ENCODE results near the gene LRRC32.
"Not testable (repeated sequence)": the region's sequence is repeated elsewhere in the genome, so short reads cannot be mapped to it uniquely, and the experiment has no call there.

Gene LRRC32

GRCh38 chr11:76622493-76623094 is 48.0 kb downstream of the LRRC32 start:
- TF ChIP-seq, protein P1, sequence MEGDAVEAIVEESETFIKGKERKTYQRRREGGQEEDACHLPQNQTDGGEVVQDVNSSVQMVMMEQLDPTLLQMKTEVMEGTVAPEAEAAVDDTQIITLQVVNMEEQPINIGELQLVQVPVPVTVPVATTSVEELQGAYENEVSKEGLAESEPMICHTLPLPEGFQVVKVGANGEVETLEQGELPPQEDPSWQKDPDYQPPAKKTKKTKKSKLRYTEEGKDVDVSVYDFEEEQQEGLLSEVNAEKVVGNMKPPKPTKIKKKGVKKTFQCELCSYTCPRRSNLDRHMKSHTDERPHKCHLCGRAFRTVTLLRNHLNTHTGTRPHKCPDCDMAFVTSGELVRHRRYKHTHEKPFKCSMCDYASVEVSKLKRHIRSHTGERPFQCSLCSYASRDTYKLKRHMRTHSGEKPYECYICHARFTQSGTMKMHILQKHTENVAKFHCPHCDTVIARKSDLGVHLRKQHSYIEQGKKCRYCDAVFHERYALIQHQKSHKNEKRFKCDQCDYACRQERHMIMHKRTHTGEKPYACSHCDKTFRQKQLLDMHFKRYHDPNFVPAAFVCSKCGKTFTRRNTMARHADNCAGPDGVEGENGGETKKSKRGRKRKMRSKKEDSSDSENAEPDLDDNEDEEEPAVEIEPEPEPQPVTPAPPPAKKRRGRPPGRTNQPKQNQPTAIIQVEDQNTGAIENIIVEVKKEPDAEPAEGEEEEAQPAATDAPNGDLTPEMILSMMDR (IDR thresholded peaks at IDR 0.05; ENCODE audit: borderline replicate concordance, insufficient read depth, low read depth, low read length): no peak
- H3K4me3 ChIP-seq (ENCODE audit: low read depth, low read length): no peak overlapping the region

DNA sequence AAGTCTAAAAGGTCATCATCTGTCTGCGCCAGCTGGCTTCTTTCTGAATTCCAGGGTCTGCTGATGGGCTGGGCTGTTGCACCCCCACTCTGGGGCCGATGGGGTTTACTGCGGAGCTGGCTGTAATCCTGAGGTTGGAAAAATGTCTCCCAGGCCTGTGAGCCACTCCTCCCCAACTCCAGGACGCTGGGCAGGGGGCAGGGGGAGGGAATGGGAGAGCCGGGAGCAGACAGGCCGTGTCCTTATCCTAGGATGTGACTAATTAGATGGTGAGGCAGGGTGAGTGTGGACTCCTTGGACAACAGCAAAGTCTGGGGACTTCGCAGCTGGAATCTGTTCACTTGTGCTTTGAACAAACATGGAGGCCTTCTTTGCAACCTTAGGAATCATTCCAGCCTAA is 48.7 kb downstream of the LRRC32 start:
- TF ChIP-seq, protein P1 (IDR thresholded peaks at IDR 0.05; ENCODE audit: borderline replicate concordance, insufficient read depth, low read depth, low read length): no peak
- no peak overlapping the region for H3K4me3 ChIP-seq (ENCODE audit: low read depth, low read length)

GRCh38 chr11:76621466-76621865 is 49.1 kb downstream of the LRRC32 start:
- TF ChIP-seq, protein P1 (IDR thresholded peaks at IDR 0.05; ENCODE audit: borderline replicate concordance, insufficient read depth, low read depth, low read length): no peak
- no peak overlapping the region for H3K4me3 ChIP-seq (ENCODE audit: low read depth, low read length)

DNA sequence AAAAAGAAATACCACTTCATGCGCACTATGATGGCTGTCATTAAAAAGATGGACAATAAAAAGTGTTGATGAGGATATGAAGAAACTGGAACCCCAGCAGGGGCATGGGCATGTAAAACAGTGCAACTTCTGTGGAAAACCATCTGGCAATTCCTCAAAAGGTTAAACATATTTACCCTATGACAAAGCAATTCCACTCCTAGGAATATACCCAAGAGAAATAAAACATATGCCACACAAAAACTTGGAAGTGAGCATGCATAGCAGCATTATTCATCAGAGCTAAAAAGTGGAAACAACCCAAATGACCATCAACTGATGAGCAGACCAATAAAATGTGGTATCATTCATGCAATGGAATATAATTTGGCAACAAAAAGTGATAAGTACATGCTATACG is 50.1 kb downstream of the LRRC32 start:
- TF ChIP-seq, protein P1 (IDR thresholded peaks at IDR 0.05; ENCODE audit: borderline replicate concordance, insufficient read depth, low read depth, low read length): no peak

DNA sequence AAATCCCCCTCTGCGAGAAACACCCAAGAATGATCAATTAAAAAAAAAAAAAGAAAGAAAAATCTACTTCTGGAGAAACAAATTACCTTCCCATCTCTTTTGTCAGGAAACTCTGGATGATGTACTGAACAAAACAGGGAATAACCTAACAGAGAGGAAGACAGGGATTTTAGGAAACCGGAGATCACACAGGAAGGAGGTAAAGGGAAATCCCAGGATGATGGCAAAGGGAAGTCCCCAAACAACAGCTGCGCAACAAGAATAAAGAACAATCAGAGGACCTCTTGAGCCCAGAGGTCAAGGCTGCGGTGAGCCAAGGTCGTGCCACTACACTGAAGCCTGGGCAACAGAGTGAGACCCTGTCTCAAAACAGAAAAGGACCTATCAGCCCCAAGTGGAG is 50.7 kb downstream of the LRRC32 start:
- not testable (repeated sequence) for H3K4me3 ChIP-seq (ENCODE audit: low read depth, low read length)

More for the DNA sequence above, 50.1 kb downstream of the LRRC32 start:
- H3K4me3 ChIP-seq (ENCODE audit: low read depth, low read length): no peak overlapping the region

- TF ChIP-seq, protein P1 (IDR thresholded peaks at IDR 0.05; ENCODE audit: borderline replicate concordance, insufficient read depth, low read depth, low read length): no peak
- no peak overlapping the region for H3K4me3 ChIP-seq (ENCODE audit: low read depth, low read length)
Observed at GRCh38 chr11:76617553-76618265, 52.8 kb downstream of the LRRC32 start.

DNA sequence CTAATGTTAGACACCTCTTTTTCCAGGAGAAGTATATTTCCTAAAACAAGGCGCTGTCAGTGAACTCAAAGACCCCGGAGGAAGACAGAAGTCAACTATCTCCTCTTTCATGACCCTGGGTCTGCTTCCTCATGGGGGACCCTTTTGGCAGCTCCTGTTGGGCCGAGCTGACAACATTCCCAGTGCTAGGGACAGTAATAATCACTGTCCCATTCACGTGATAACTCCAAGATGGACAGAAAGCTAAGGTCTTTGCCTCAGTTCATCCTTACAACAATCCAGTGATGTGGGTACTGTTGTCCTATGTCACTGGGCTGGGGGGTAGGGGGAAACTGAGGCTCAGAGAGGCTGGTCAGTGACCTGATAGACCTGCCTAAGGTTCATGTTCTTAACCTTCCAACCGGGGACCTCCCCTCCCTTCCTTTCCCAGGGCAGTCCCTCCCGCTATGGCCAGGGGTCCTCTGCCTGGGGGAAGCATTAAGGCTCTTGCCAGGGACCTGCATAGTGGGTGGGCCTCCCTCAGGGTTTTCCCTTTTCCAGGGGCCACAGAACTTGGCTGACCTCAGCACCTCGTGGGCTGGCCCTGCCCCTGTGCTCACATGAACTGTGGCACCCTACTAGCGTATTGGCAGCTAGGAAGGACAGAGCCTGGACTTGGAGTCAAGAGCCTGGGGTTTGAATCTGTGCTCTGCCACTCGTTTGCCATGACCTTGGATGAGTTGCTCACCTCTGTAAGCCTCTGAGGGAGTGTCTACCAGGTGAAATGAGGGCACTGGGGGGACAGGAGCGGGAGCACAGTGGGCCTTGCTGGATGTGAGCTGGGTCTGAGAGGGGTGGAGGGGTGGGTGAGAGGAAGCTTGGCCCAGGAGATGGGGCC is 53.6 kb downstream of the LRRC32 start:
- TF ChIP-seq, protein P1 (IDR thresholded peaks at IDR 0.05; ENCODE audit: borderline replicate concordance, insufficient read depth, low read depth, low read length): no peak
- H3K4me3 ChIP-seq (ENCODE audit: low read depth, low read length): no peak overlapping the region

All from GM12875 (cell line).